GM19372 (cell line): ENCODE measurements around the gene RSRC1.
"Not testable (repeated sequence)": the region's sequence is repeated elsewhere in the genome, so short reads cannot be mapped to it uniquely, and the experiment has no call there.

Experiments used
- ATAC-seq: cut with Tn5 transposase; IDR thresholded peaks from one replicate; pipeline ENCODE4 v1.9.1; 2021; ENCODE audit warnings: mild to moderate bottlenecking, low read depth, moderate library complexity; ENCODE audit not compliant: unreplicated experiment

RSRC1 gene

DNA sequence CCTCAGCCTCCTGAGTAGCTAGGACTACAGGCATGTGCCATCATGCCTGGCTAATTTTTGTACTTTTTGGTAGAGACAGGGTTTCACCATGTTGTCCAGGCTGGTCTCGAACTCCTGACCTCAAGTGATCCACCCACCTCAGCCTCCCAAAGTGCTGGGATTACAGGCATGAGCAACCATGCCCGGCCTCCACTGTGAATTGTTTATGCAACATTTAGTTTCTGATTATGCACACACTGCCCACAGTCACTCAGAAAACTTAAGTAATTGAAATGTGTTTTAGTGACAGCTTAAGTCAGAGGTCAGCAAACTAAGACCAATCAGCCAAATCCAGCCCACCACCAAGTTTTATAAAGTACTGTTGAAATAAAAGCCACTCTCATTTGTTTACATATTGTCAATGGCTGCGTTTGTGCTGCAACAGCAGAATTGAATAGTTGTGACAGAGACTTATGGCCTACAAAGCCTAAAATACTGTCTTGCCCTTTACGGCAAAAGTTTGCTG lies 385.6 kb downstream of the RSRC1 start:
- not testable (repeated sequence) for ATAC-seq

- no peak for ATAC-seq
Observed at GRCh38 chr3:158505117-158505516, 395.2 kb downstream of the RSRC1 start.

- ATAC-seq = no peak
Observed at GRCh38 chr3:158506456-158506855, 396.6 kb downstream of the RSRC1 start.

GRCh38 chr3:158508481-158508880 lies 398.6 kb downstream of the RSRC1 start:
- ATAC-seq = no peak

GRCh38 chr3:158509891-158510290 lies 400.0 kb downstream of the RSRC1 start:
- no peak for ATAC-seq

DNA sequence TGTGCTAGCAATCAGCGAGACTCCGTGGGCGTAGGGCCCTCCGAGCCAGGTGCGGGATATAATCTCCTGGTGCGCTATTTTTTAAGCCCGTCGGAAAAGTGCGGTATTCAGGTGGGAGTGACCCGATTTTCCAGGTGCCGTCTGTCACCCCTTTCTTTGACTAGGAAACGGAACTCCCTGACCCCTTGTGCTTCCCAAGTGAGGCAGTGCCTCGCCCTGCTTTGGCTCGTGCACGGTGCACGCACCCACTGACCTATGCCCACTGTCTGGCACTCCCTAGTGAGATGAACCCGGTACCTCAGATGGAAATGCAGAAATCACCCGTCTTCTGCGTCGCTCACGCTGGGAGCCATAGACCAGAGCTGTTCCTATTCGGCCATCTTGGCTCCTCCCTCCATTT lies 406.8 kb downstream of the RSRC1 start:
- ATAC-seq = not testable (repeated sequence)

DNA sequence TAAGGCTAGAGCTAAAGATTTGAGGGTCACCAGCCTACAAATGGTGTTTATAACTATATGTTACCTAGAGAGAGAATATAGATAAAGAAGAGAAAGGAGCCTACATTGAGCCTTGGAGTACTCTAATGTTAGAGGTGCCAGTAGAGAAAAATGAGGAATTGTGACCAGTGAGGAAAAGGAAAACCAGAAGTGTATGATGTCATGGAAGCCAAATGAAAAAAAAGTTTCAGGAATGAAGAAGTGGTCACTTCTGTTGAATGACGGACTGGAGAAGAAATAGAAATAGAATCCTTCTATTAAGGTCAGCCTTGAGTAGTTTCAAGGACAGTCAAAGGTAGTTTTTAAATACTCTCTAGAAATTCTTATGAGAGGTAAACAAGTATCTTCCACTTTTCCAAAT lies 409.9 kb downstream of the RSRC1 start:
- ATAC-seq = no peak

DNA sequence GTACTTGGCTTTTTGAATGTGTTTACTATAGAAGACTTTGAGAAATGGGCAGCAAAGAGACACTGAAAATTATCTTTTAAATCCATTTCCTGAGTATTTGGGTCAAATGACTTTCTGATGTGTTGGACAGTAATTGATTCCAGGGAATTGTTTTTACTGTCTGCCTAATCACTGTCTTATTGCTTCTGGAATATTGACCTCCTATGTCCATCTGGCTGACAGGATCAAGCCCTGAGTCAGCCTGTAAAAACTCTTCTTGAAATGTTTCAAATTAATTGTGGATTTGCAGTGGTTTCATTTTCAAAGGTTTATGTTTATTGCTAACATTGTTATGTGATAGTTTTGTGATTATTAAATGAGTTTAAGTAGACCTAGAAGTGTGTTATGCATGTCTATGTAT lies 410.5 kb downstream of the RSRC1 start:
- no peak for ATAC-seq

DNA sequence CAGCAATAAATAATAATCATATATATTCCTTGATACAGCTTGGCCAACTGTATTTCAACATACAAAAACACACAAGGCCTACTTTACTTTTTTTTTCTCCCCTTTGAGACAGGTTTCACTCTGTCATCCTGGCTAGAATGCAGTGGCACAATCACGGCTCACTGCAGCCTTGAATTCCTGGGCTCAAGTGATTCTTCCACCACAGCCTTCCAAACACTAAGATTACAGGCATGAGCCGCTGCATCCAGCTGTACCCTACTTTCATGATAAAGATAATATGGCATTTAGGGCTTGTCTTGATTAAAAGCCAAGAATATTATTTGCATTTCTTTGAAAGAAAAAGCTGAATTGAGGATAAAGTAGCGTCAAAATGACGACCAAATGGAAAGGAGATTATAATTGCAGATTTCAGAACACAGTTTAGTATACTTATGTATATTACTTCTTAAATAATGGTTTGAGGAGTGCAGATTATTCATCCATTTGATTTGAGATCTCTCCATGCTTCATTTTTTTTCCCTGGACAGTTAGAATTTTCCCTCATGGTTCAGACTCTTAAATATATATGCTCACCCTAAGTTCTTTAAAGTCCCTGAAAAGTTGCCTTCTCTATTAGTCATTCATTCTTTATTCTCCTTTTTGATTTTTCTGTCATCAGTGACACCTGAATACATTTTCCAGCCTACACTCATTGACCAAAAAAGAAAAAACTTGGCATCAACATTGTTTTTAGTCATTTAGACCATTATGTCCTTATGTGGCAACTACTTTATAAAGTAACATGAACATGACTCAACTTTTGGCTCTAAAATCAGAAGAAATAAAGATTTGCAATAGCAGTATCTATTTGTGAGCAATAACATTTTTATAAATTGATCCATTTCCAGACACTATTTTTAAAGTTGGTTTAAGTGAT lies 412.6 kb downstream of the RSRC1 start:
- ATAC-seq = no peak

GRCh38 chr3:158528076-158528674 lies 418.3 kb downstream of the RSRC1 start:
- ATAC-seq = no peak

DNA sequence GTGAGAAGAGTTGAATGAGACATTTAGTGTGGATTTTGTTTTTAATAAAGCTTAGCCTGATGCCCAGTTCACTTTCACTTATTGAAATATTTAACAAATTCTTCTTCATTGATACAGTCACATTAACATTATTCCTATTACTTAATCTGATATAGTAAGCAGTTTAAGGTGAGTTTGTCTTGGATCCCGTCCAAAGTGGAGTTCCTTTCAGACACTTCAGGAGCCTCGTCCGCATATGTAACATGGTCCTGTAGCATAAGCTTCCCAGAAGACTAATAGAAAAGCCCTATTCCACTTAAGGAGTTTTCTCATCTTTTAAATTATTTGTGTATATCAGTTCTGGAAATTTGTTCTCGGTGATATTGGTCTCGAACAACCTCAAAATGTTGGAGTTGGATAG lies 421.4 kb downstream of the RSRC1 start:
- no peak for ATAC-seq

GRCh38 chr3:158532099-158532734 lies 422.3 kb downstream of the RSRC1 start:
- no peak for ATAC-seq

GRCh38 chr3:158535918-158536317 lies 426.0 kb downstream of the RSRC1 start:
- no peak for ATAC-seq

GRCh38 chr3:158539414-158540014 lies 429.6 kb downstream of the RSRC1 start:
- peak; percentile 74 for ATAC-seq

- ATAC-seq = no peak
Observed at GRCh38 chr3:158540066-158540465, 430.2 kb downstream of the RSRC1 start.

DNA sequence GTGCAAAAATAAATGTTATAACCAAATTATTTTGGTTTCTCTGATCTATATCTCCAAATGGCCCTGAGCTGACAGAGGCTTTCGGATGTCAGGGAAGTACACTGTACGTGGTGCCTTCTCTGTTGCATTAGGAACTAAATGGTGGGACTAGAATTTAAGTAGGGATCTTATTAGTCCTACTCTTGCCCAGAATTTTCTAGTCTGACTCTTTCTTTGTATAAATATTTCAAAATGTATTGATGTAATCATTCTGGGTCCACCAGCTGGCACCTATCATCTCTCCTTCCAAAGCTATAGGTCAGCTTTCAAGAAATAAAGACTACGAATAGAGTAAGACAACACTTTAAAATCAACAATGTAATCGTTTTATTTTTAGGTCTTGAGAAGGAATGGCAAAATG lies 438.8 kb downstream of the RSRC1 start:
- no peak for ATAC-seq

- not testable (repeated sequence) for ATAC-seq
Observed at GRCh38 chr3:158549938-158550337, 440.0 kb downstream of the RSRC1 start.

DNA sequence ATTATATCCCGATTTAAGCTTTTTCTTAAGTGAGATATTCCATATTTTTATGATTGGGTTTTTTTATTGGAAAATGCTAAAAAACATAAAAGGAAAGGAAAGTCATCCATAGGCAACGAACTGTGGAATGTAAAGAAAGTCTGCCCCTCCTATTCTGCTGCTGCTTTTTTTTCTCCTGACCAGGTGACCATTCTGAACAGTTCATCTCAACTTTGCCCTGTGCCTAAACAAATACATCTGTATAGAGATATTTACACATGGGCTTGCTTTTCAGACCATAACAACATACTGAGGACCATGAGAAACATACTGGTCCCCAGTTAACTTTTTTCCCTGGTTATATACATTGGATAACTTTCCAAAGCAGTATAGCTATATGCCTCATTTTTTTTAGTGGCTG lies 442.2 kb downstream of the RSRC1 start:
- ATAC-seq = no peak

- ATAC-seq = no peak
Observed at GRCh38 chr3:158559504-158559903, 449.6 kb downstream of the RSRC1 start.

GRCh38 chr3:158560979-158561378 lies 451.1 kb downstream of the RSRC1 start:
- ATAC-seq = no peak

DNA sequence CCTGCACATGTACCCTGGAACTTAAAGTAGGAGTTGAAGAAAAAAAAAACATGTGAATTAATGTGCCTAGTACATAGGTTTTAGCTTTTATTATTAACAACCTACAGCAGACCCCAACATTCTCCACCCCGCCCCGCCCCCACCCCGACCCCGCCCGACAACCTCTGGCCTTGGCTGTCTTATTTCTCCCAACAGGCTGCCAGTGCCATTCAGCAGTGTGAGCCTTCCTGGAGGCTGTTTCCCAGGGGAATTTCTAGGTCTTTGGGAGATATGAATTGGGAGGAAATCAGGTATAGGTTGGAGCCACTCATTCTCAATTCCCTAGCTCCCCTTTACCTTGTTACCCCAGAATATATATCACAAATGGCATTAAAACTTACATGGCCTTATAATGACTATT lies 452.8 kb downstream of the RSRC1 start:
- ATAC-seq = no peak
